GM12872 (cell line): ENCODE results near the gene CDH11.

Source experiments
- TF ChIP-seq, protein P1 (sequence below): IDR thresholded peaks from 3 replicates; pipeline ENCODE4 v1.5.1; 2011; ENCODE audit warnings: low read depth, mild to moderate bottlenecking, low read length, moderate library complexity; ENCODE audit not compliant: insufficient read depth

Gene CDH11

DNA sequence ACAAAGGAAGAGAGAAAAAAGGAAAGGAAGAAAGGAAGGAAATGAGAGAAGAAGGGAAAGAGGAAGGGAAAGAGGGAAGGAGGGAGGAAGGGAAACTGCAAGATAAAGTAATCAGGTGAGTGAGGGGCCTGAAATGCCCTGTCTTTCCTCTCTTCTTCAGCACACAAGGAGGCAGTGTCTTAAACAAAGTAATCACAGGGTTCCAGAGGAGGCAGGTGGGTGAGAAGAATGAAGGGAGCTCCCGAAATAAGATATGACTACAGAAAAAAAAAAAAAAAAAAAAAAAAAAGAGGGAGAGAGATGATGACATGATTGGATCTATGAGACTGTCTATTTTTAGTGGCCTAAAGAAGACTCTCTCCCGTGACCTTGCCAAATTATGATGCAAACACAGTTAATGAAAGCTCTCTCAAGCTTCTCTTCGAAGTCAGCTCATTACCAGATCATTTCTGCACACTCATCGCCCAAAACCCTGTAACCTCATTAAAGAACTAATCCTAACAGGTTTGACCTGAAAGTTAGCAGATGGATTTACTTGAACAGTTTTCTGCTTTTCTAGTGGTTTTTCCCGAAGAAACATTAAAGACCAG is 53.6 kb downstream of the CDH11 start:
- TF ChIP-seq, protein P1, sequence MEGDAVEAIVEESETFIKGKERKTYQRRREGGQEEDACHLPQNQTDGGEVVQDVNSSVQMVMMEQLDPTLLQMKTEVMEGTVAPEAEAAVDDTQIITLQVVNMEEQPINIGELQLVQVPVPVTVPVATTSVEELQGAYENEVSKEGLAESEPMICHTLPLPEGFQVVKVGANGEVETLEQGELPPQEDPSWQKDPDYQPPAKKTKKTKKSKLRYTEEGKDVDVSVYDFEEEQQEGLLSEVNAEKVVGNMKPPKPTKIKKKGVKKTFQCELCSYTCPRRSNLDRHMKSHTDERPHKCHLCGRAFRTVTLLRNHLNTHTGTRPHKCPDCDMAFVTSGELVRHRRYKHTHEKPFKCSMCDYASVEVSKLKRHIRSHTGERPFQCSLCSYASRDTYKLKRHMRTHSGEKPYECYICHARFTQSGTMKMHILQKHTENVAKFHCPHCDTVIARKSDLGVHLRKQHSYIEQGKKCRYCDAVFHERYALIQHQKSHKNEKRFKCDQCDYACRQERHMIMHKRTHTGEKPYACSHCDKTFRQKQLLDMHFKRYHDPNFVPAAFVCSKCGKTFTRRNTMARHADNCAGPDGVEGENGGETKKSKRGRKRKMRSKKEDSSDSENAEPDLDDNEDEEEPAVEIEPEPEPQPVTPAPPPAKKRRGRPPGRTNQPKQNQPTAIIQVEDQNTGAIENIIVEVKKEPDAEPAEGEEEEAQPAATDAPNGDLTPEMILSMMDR, result no peak

DNA sequence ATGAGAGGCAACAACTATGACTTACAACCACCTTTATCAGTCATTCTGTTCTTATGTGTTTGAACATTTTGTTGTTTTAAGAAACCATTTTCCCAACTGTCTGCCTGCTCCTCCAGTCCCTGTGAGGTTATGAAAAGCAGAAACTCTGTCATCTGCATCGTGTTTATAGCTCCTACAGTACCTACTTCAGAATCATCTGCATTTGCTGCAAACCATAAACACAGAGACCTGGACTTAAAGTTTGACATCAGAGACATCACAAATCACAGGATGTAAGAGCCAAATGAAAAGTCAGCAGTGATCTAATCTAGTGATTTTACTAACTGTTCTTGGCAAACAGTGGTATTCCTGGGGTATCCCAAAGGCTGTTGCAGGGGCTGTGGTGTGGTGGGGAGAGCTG is 55.2 kb downstream of the CDH11 start:
- TF ChIP-seq, protein P1, result no peak

DNA sequence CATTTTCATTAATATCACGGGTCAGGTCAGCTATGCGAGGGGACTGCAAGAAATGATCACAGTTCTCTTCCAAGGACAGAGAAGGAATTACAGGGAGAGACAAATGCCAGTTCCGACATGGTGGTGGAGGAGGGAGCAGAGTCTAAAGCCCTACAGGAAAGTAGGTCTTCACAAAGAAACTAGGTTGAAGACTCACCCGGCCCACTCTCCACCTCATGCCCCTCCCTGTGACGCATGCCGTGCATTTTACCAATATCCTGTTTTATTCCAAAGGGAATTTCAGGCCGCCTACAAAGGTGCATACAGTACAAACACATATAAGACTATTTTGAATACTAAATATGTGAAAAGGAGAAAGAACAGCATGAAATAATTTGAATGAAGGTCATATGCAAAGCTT is 56.8 kb downstream of the CDH11 start:
- TF ChIP-seq, protein P1, result no peak

DNA sequence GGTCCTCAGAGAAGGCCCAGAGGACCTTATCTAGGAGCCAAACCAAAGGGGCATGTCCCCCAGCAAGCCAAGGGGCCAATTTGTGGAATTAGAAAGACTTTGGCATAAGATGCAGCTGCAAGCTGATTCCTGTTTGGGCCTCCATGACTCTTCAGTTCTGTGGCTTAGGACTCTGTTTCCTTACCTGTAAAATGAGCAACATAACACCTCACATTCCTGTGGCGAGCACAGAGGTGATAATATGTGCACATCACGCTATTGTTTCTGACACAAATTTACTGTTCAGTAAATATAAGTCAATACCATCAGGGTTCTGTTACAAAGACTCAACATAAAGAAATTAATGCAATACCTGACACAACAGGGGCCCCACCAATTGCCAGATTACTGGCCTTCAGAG is 57.7 kb downstream of the CDH11 start:
- TF ChIP-seq, protein P1, result no peak

DNA sequence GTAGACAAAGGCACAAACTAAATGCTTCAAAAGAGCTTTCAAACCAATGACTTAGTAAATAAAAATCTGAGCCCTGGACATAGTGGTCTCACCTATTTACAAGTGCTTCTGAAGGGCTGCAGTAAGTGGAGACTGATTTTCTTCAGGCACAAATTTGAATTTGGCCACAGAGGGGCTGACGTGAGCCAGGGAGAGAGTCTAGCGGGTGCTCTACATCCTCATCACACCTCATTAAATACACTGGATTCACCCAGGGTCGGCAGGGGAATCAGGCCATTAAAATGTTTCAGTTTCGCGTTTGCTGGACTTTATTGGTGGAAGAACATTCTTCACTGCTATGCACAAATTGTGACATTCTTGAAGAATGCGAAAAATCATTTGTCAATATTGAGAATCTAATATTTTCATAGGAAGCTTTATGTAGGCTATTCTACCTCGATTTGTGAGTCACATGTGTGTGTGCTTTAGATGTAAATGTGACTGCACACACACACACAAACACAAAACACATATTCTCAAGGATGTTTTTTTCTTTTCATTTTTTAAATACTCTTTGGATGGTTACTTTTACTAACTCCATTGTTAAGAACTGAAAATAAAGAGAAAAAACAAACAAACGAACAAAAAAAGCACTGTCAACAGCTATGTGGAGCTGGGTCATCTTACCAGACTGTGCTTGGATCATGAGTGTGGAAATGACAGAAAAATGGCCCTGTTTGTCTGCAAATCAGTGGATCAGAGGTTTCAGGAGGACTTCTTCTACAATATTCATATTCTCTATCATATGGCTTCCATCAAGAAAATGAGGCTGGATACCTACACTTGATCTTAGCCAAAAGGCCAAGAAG is 58.9 kb downstream of the CDH11 start:
- TF ChIP-seq, protein P1, result no peak

DNA sequence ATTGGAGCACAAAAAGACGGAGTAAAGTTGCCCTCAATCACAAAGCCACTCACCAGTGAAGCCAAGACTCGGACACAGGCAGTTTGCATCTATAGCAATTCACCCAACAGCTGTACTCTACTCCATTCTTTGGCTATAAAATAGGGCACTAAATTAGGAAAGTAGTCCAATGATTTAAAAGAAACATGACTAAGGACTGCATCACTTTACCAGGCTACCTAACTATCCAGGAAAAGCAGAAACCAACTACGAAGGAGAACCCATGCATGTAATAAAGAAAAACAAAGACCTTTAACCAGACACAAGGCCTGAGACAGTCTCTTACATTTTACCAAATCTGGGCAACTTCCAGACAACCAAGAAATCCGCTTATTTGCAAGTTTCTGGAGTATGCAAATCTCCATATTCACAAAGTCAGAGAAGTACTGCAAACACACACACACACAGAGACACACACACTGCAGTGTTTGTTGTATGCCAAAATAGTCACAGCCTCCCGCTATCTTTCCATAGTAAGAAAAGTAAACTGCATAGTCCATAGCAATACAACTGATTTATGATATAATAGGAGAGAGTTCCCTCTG is 59.8 kb downstream of the CDH11 start:
- TF ChIP-seq, protein P1, result no peak

DNA sequence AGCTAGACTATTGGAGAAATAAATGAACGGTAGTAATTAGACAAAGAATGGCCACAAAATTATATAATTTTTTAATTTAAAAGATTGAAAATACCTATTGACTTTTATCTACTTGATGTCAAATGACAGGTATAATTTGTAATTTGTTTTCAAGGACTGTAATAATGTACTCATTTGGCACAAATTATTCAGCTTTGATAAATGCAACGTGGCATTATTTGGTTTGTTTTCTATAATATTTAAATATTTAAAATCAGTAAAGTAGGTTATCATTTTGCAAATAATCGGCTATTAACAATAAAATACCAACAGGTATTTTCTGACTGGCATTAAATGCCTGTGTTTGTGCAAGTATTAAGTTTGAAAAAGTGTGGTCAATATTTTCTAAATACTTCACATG is 60.6 kb downstream of the CDH11 start:
- TF ChIP-seq, protein P1, result no peak
